SK-N-SH treated with all-trans-retinoic acid at 6 μM for 48 hours (cell line): ENCODE measurements around the gene GLI3.

Source experiments
- BACH2 ChIP-seq: fragments of 250-450 bp; sonication (Bioruptor Pico); IDR thresholded peaks from 2 replicates; pipeline ENCODE4 v1.9.0; 2021; ENCODE audit warnings: mild to moderate bottlenecking, borderline replicate concordance
- TCF4 ChIP-seq: fragments of 250-450 bp; sonication (Bioruptor Pico); IDR thresholded peaks from 2 replicates; pipeline ENCODE4 v1.8.0; 2021; ENCODE audit warnings: mild to moderate bottlenecking, moderate library complexity, borderline replicate concordance
- TOX ChIP-seq: fragments of 250-450 bp; sonication (Bioruptor Pico); IDR thresholded peaks from 2 replicates; pipeline ENCODE4 v1.8.0; 2021; ENCODE audit warnings: mild to moderate bottlenecking, moderate library complexity, borderline replicate concordance
- TSHZ2 ChIP-seq: fragments of 250-450 bp; sonication (Bioruptor Pico); IDR thresholded peaks from 2 replicates; pipeline ENCODE4 v1.5.0; 2020; ENCODE audit warnings: mild to moderate bottlenecking, moderate library complexity
- ZFP30 ChIP-seq: fragments of 450-650 bp; formaldehyde crosslinking; IDR thresholded peaks from 2 replicates; pipeline ENCODE4 v1.5.0; 2022; ENCODE audit warnings: mild to moderate bottlenecking, moderate library complexity
- ZNF565 ChIP-seq: fragments of 450-650 bp; formaldehyde crosslinking; conservative IDR thresholded peaks from 2 replicates; pipeline ENCODE4 v1.5.0; 2020; ENCODE audit warnings: low read depth, mild to moderate bottlenecking, moderate library complexity

GRCh38 chr7:42115795-42116194 is 121.2 kb downstream of the GLI3 start:
- no peak for TF ChIP-seq ZNF565 (CRISPR knock-in tag)
- TF ChIP-seq TSHZ2 (CRISPR knock-in tag) = no peak
- TF ChIP-seq BACH2 (CRISPR knock-in tag) = no peak
- TF ChIP-seq TCF4 (CRISPR knock-in tag) = no peak
- no peak for TF ChIP-seq ZFP30
- TF ChIP-seq TOX = no peak
